Osteoblast (primary cell): ENCODE measurements around the gene FAM181A. TPM values are rescaled to one million over a fixed set of nuclear protein-coding genes. Genes with fewer than 3 reads are reported as not detected.

Experiments used
- DNase-seq: peaks from one replicate; pipeline ENCODE4 v3.0.0; 2011; ENCODE audit warnings: low spot score, mixed read lengths; ENCODE audit not compliant: insufficient read length; ENCODE audit errors: missing footprints
- H2AFZ ChIP-seq: 2 replicates; pipeline ENCODE4 v1.6.0; 2011; ENCODE audit warnings: mild to moderate bottlenecking, low read length
- H3K27ac ChIP-seq: 2 replicates; pipeline ENCODE4 v1.5.1; 2011; ENCODE audit warnings: mild to moderate bottlenecking, low read depth, low read length, moderate library complexity
- H3K27me3 ChIP-seq: 2 replicates; pipeline ENCODE4 v1.6.0; 2012; ENCODE audit warnings: mild to moderate bottlenecking, control low read depth, inconsistent platforms, low read length, moderate library complexity; ENCODE audit not compliant: insufficient read depth
- H3K36me3 ChIP-seq: 2 replicates; pipeline ENCODE4 v1.5.1; 2011; ENCODE audit warnings: mild to moderate bottlenecking, low read length, control low read depth, moderate library complexity; ENCODE audit not compliant: insufficient read depth
- H3K4me1 ChIP-seq: 2 replicates; pipeline ENCODE4 v1.5.1; 2011; ENCODE audit warnings: mild to moderate bottlenecking, low read length, control low read depth, moderate library complexity; ENCODE audit not compliant: insufficient read depth
- H3K4me2 ChIP-seq: 2 replicates; pipeline ENCODE4 v1.6.0; 2011; ENCODE audit warnings: mild to moderate bottlenecking, low read length; ENCODE audit not compliant: insufficient read depth
- H3K4me3 ChIP-seq: fragments of 200-600 bp; sonication (generic); 3 replicates; pipeline ENCODE4 v1.5.1; 2012; ENCODE audit warnings: mild to moderate bottlenecking, low read length, inconsistent platforms; ENCODE audit not compliant: insufficient read depth
- H3K79me2 ChIP-seq: 2 replicates; pipeline ENCODE4 v1.6.0; 2012; ENCODE audit warnings: mild to moderate bottlenecking, low read length, control low read depth, inconsistent platforms; ENCODE audit not compliant: insufficient read depth
- H3K9me3 ChIP-seq: 2 replicates; pipeline ENCODE4 v1.5.1; 2011; ENCODE audit warnings: low read depth, low read length, control low read depth
- H4K20me1 ChIP-seq: 2 replicates; pipeline ENCODE4 v1.6.0; 2012; ENCODE audit warnings: mild to moderate bottlenecking, low read length, control low read depth; ENCODE audit not compliant: insufficient read depth
- CTCF ChIP-seq: IDR thresholded peaks from 2 replicates; pipeline ENCODE4 v1.5.1; 2011; ENCODE audit warnings: mild to moderate bottlenecking, low read depth, low read length, moderate library complexity; ENCODE audit errors: extremely low read depth
- total RNA-seq: library from RNA; depleted of rRNA; stranded (reverse); fragments of >200 nt; gene quantifications from 2 replicates; pipeline ENCODE4 v1.2.3, GENCODE V29; 2012

FAM181A gene
- total RNA-seq, 1 donor = not detected

GRCh38 chr14:93932642-93933041 lies 5.5 kb downstream of the FAM181A start:
- no peaks in the 10 kb centered on the region for H3K36me3 ChIP-seq
- no peaks in the 10 kb centered on the region for H4K20me1 ChIP-seq
- H3K27me3 ChIP-seq = peaks cover 19% of the 10 kb centered on the region
- H3K27ac ChIP-seq = no peak overlapping the region
- H3K4me1 ChIP-seq = no peaks in the 10 kb centered on the region
- no peak for DNase-seq
- no peaks in the 10 kb centered on the region for H3K79me2 ChIP-seq
- no peak overlapping the region for H2AFZ ChIP-seq
- TF ChIP-seq CTCF = no peak
- H3K9me3 ChIP-seq = no peaks in the 10 kb centered on the region
- H3K4me3 ChIP-seq = no peak overlapping the region
- H3K4me2 ChIP-seq = no peak overlapping the region

DNA sequence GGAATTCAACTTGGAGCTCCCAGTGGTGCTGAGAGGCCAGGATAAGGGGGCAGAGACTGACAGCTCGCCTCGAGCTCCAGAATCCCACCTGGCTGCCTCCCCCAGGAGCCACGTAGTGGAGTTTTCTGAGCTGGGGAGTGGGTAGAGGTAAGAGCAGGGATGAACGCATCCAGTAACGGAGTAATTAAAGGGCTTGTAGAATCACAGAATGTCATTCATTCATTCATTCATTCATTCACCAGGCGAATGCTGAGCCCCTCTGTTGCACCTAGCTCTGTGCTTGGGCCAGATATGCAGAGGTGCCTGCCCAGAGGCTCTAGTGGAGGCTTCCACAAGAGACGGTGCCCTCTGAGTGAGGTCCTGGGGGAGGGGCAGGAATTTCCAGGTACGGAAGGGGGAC lies 8.1 kb downstream of the FAM181A start:
- peaks cover 35% of the 10 kb centered on the region for H3K27me3 ChIP-seq
- no peak for TF ChIP-seq CTCF
- no peak for DNase-seq
- H3K36me3 ChIP-seq = no peaks in the 10 kb centered on the region
- H3K27ac ChIP-seq = no peak overlapping the region
- H3K4me1 ChIP-seq = no peaks in the 10 kb centered on the region
- H3K4me2 ChIP-seq = no peak overlapping the region
- no peaks in the 10 kb centered on the region for H3K79me2 ChIP-seq
- no peak overlapping the region for H3K4me3 ChIP-seq
- no peaks in the 10 kb centered on the region for H3K9me3 ChIP-seq
- no peak overlapping the region for H2AFZ ChIP-seq
- H4K20me1 ChIP-seq = no peaks in the 10 kb centered on the region

- H3K9me3 ChIP-seq = no peaks in the 10 kb centered on the region
- peak; percentile 43 for TF ChIP-seq CTCF
Measured at GRCh38 chr14:93936245-93936644, 9.1 kb downstream of the FAM181A start.

DNA sequence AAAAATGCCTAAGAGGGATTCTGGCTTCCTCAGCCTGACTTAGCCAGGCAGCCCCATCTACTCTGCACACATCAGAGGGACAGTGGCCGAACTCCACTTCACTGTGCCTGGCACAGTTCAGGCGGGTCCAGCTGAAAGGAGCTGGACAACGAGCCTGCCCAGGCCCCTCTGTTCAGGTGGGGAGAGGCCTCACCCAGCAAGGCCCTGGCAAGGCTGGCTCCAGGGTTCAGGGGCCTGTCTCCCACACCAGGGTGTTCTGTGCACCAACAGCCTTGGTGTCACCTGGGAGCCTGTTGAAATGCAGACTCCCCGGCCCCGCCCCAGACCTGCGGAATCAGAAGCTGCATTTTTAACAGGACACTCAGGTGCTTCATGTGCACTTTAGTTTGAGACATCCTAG lies 9.8 kb downstream of the FAM181A start:
- no peaks in the 10 kb centered on the region for H3K9me3 ChIP-seq
- H3K27me3 ChIP-seq = peaks cover 35% of the 10 kb centered on the region
- H3K36me3 ChIP-seq = no peaks in the 10 kb centered on the region
- no peak overlapping the region for H2AFZ ChIP-seq
- H3K27ac ChIP-seq = no peak overlapping the region
- peak; percentile 79 for DNase-seq
- TF ChIP-seq CTCF = no peak
- no peak overlapping the region for H3K4me2 ChIP-seq
- H3K79me2 ChIP-seq = no peaks in the 10 kb centered on the region
- no peak overlapping the region for H3K4me3 ChIP-seq
- no peaks in the 10 kb centered on the region for H4K20me1 ChIP-seq
- peaks cover 4% of the 10 kb centered on the region for H3K4me1 ChIP-seq

More at GRCh38 chr14:93936245-93936644, 9.1 kb downstream of the FAM181A start:
- H3K4me1 ChIP-seq = no peaks in the 10 kb centered on the region
- H3K4me3 ChIP-seq = no peak overlapping the region
- H3K36me3 ChIP-seq = no peaks in the 10 kb centered on the region
- no peak overlapping the region for H3K27ac ChIP-seq
- no peaks in the 10 kb centered on the region for H3K79me2 ChIP-seq
- no peak overlapping the region for H2AFZ ChIP-seq
- peak; percentile 88 for DNase-seq
- no peaks in the 10 kb centered on the region for H4K20me1 ChIP-seq
- peaks cover 35% of the 10 kb centered on the region for H3K27me3 ChIP-seq
- no peak overlapping the region for H3K4me2 ChIP-seq
